Esophagus muscularis mucosa (tissue), 4 donors: Measurements from ENCODE around the gene MAP1B. TPM values are rescaled to one million over a fixed set of nuclear protein-coding genes. Genes with fewer than 3 reads are reported as not detected.

Experiments used
- DNase-seq: peaks from one replicate; pipeline ENCODE4 v3.0.0-alpha.2; 2017; ENCODE audit errors: extremely low spot score
- H3K27ac ChIP-seq, 4 donors: fragments of 200-600 bp; sonication (generic); replicated peaks in 1 of 4; 1 replicate in 3 of 4; 2 replicates in 1 of 4; pipeline ENCODE4 v1.5.1; 2016 to 2019; ENCODE audit warnings: mild to moderate bottlenecking in 1 of 4
- H3K27me3 ChIP-seq, 4 donors: fragments of 200-600 bp; sonication (generic); one replicate each; pipeline versions ENCODE4 v1.5.1 to v1.6.0; 2016 to 2019
- H3K36me3 ChIP-seq, 4 donors: fragments of 200-600 bp; sonication (generic); one replicate each; pipeline ENCODE4 v1.5.1; 2016 to 2019
- H3K4me1 ChIP-seq, 4 donors: fragments of 200-600 bp; sonication (generic); one replicate each; pipeline ENCODE4 v1.5.1; 2016 to 2019
- H3K4me3 ChIP-seq, 4 donors: fragments of 200-600 bp; sonication (generic); 1 replicate in 2 of 4; 2 replicates in 2 of 4; pipeline ENCODE4 v1.5.1; 2016 to 2019; ENCODE audit warnings: mild to moderate bottlenecking in 4 of 4, moderate library complexity in 1 of 4
- H3K9me3 ChIP-seq, 4 donors: fragments of 200-600 bp; sonication (generic); 1 replicate in 3 of 4; 2 replicates in 1 of 4; pipeline ENCODE4 v1.5.1; 2016 to 2019
- EP300 ChIP-seq: sonication (generic); formaldehyde crosslinking; IDR thresholded peaks from one replicate; pipeline ENCODE4 v1.6.1; 2017; ENCODE audit warnings: antibody characterized with exemption
- POLR2A ChIP-seq: fragments of 450-650 bp; IDR thresholded peaks from one replicate; pipeline ENCODE4 v1.6.1; 2017; ENCODE audit warnings: antibody characterized with exemption, moderate library complexity, mild to moderate bottlenecking, low read depth
- POLR2AphosphoS5 ChIP-seq, 2 donors: sonication (generic); formaldehyde crosslinking; IDR thresholded peaks; one replicate each; pipeline ENCODE4 v1.6.1; 2017; ENCODE audit warnings: antibody characterized with exemption in 2 of 2
- WGBS: methylation state at CpG from one replicate; pipeline ENCODE4 v1.1.5; 2018; 5-methylcytosine and 5-hydroxymethylcytosine counted together
- intact Hi-C: fragments of 100-400 bp; cut with DNase I; formaldehyde crosslinking; loops from one replicate; pipeline ENCODE4 v1.15.1; 2023
- total RNA-seq, 4 donors: library from RNA; depleted of rRNA; stranded (reverse); fragments of >200 nt; gene quantifications; one replicate each; pipeline versions ENCODE4 v1.1.0 to v1.2.1, GENCODE V29; 2016
- TF ChIP-seq, protein P1 (sequence below), 3 experiments: fragments of 200-600 bp in 2 of 3; fragments of 450-650 bp in 1 of 3; sonication (generic) in 2 of 3; IDR thresholded peaks; one replicate each; pipeline ENCODE4 v1.5.1; 2017 to 2019; ENCODE audit warnings: antibody characterized with exemption in 3 of 3, mild to moderate bottlenecking in 2 of 3, moderate library complexity in 1 of 3

MAP1B gene
- total RNA-seq, 4 donors from 2014 or later: 755 to 1,378 (median 1,096) TPM

DNA sequence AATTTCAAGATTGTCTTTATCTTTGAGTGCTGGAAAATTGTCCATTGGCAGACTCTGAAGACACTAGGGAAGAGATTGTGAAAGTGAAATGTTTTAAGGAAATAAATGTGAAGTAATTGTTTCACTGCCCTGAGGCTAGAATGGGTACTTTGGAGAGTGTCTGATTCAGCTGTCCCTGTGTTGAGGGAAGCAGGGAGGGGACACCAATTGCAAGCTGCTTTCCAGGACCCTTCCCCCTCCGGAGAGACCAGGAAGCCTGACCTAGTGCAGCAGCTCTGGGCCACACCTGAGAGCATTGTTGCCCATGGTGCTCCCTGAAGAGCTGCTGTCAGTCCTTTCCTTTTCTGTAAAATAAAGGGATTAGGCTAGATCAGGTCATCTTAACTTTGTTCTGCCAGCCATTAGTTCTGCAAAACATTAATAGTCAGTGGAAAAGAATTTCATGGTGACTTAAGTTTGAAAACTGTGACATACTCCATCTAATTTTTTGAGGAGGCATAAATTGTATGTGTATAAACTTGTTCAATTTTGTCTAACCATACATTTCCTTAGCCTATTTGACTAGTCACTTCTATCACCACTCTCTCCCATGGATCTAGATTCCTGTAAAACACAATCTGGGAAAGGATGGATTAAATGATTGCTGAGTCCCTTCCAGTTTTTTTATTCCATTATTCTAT lies 18.8 kb downstream of the MAP1B start:
- 0% methylated on average over 1 of the region's 1 CpG for WGBS
- Histone ChIP-seq H3K4me1 (peaks cover 5 to 80% (median 71%) of the 10 kb centered on the region in 4 donors), H3K27me3 (no peaks in the 10 kb centered on the region), H3K27ac (peak overlapping the region in 3 of 4 donors; percentile 4 to 10 (median 8)), H3K36me3 (peaks cover 0 to 25% (median 11%) of the 10 kb centered on the region in 4 donors), H3K4me3 (no peak overlapping the region), H3K9me3 (no peaks in the 10 kb centered on the region)
- no peak for DNase-seq
- intact Hi-C loops: no loop called here
- TF ChIP-seq POLR2A (no peak), POLR2AphosphoS5 (IDR thresholded peaks at IDR 0.05) (no peak)
- TF ChIP-seq, protein P1, sequence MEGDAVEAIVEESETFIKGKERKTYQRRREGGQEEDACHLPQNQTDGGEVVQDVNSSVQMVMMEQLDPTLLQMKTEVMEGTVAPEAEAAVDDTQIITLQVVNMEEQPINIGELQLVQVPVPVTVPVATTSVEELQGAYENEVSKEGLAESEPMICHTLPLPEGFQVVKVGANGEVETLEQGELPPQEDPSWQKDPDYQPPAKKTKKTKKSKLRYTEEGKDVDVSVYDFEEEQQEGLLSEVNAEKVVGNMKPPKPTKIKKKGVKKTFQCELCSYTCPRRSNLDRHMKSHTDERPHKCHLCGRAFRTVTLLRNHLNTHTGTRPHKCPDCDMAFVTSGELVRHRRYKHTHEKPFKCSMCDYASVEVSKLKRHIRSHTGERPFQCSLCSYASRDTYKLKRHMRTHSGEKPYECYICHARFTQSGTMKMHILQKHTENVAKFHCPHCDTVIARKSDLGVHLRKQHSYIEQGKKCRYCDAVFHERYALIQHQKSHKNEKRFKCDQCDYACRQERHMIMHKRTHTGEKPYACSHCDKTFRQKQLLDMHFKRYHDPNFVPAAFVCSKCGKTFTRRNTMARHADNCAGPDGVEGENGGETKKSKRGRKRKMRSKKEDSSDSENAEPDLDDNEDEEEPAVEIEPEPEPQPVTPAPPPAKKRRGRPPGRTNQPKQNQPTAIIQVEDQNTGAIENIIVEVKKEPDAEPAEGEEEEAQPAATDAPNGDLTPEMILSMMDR (IDR thresholded peaks at IDR 0.05): no peak

DNA sequence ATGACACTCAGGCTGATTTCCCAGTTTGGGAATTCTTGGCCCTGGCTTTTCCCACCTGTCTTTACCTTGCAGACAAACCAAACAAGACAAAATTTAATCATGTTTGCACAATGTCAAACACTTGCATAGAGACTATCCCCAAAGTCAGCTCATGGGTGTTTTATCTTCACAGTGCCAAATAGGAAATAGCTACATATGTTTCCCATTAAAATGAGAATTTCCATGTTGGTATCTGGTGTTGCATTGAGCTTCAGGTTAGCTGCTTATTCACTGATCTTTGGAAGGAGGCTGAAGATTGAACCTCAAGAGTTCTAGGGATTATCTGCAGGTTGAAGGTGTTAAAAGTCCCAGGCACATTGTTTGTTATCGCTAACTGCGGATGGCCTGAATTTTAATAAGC lies 19.5 kb downstream of the MAP1B start:
- 96% methylated on average over 2 of the region's 2 CpGs for WGBS
- DNase-seq: no peak
- no peaks in the 10 kb centered on the region for H3K9me3 ChIP-seq
- no peaks in the 10 kb centered on the region for H3K27me3 ChIP-seq
- intact Hi-C loops: no loop called here
- TF ChIP-seq POLR2AphosphoS5 (IDR thresholded peaks at IDR 0.05) (no peak), POLR2A (no peak), EP300 (no peak)
- TF ChIP-seq, protein P1 (IDR thresholded peaks at IDR 0.05): no peak
- H3K4me3 ChIP-seq: no peak overlapping the region
- no peak overlapping the region for H3K27ac ChIP-seq
- H3K4me1 ChIP-seq: peaks cover 5 to 80% (median 71%) of the 10 kb centered on the region in 4 donors
- H3K36me3 ChIP-seq: peaks cover 0 to 25% (median 10%) of the 10 kb centered on the region in 4 donors

- intact Hi-C loops: no loop called here
- no peak for DNase-seq
- Histone ChIP-seq H3K4me1 (peaks cover 21 to 81% (median 76%) of the 10 kb centered on the region in 4 donors), H3K27me3 (no peaks in the 10 kb centered on the region), H3K36me3 (peaks cover 0 to 13% (median under 1%) of the 10 kb centered on the region in 4 donors), H3K4me3 (no peak overlapping the region), H3K9me3 (no peaks in the 10 kb centered on the region), H3K27ac (peak overlapping the region; percentile 35 to 55 (median 38))
- 27% methylated on average over 1 of the region's 1 CpG for WGBS
- TF ChIP-seq, protein P1 (IDR thresholded peaks at IDR 0.05): no peak
- TF ChIP-seq POLR2A: no peak
- no peak for TF ChIP-seq POLR2AphosphoS5 (IDR thresholded peaks at IDR 0.05)
- no peak for TF ChIP-seq EP300
Observed at GRCh38 chr5:72129725-72130124, 22.4 kb downstream of the MAP1B start.

DNA sequence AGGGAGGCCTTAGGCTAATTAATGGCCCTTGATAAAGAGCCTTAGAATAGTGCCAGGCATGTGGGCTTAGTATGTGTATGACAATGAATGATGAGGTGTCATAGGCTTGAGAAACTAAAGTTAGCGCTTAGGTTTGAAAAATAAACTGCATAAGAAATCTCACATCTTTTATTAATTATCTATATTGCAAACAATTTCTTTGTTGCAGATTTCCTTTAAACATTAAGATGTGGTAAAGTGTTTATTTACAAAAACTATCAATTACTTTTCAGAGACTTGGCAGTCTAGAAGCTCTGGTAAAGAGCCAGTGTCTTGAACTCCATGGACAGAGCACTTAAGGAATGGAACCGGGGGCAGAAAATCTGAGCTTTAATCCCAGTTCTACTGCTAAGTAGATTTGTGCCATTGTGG lies 23.1 kb downstream of the MAP1B start:
- DNase-seq: no peak
- peaks cover 0 to 9% (median 0%) of the 10 kb centered on the region in 4 donors for H3K36me3 ChIP-seq
- H3K27ac ChIP-seq: peak overlapping the region; percentile 35 to 55 (median 38)
- H3K4me1 ChIP-seq: peaks cover 21 to 81% (median 76%) of the 10 kb centered on the region in 4 donors
- no peak overlapping the region for H3K4me3 ChIP-seq
- intact Hi-C loops: no loop called here
- 35% methylated on average over 2 of the region's 2 CpGs for WGBS
- no peaks in the 10 kb centered on the region for H3K9me3 ChIP-seq
- H3K27me3 ChIP-seq: no peaks in the 10 kb centered on the region
- TF ChIP-seq POLR2AphosphoS5 (IDR thresholded peaks at IDR 0.05) (no peak), EP300 (no peak), POLR2A (no peak)
- TF ChIP-seq, protein P1 (IDR thresholded peaks at IDR 0.05): no peak
